Nephron (organoid): ENCODE measurements around the gene MAPRE3.

Experiments used
- H3K27ac Mint-ChIP-seq, 3 experiments: 2 replicates each; pipeline ENCODE4 v1.8.0; 2020; ENCODE audit warnings: mixed read lengths in 3 of 3, mild to moderate bottlenecking in 2 of 3, moderate library complexity in 1 of 3
- H3K27me3 Mint-ChIP-seq: 2 replicates; pipeline ENCODE4 v1.8.0; 2021; ENCODE audit warnings: low read depth, mild to moderate bottlenecking, moderate library complexity, mixed read lengths
- H3K36me3 Mint-ChIP-seq: 2 replicates; pipeline ENCODE4 v1.8.0; 2020; ENCODE audit warnings: low read depth, mixed read lengths
- H3K4me1 Mint-ChIP-seq: 2 replicates; pipeline ENCODE4 v1.8.0; 2020; ENCODE audit warnings: mixed read lengths
- H3K4me3 Mint-ChIP-seq, 3 experiments: 2 replicates each; pipeline ENCODE4 v1.8.0; 2020; ENCODE audit warnings: mild to moderate bottlenecking in 3 of 3, mixed read lengths in 3 of 3, moderate library complexity in 2 of 3
- H3K9me3 Mint-ChIP-seq: 2 replicates; pipeline ENCODE4 v1.8.0; 2020; ENCODE audit warnings: mixed read lengths
- CTCF ChIP-seq, 3 experiments: fragments of 200-600 bp; sonication (generic); IDR thresholded peaks; one replicate each; pipeline ENCODE4 v1.5.0; 2021; ENCODE audit warnings: antibody characterized with exemption in 3 of 3; ENCODE audit not compliant: unreplicated experiment in 3 of 3

Gene MAPRE3

GRCh38 chr2:27041752-27042151 is 71.3 kb downstream of the MAPRE3 start:
- H3K27ac Mint-ChIP-seq, result peak overlapping the region; percentile 38 to 87 (median 67)
- H3K4me3 Mint-ChIP-seq, result no peak overlapping the region
- H3K36me3 Mint-ChIP-seq, result peaks cover 38% of the 10 kb centered on the region
- H3K4me1 Mint-ChIP-seq, result peaks cover 30% of the 10 kb centered on the region
- H3K9me3 Mint-ChIP-seq, result no peaks in the 10 kb centered on the region
- TF ChIP-seq CTCF (IDR thresholded peaks at IDR 0.05; ENCODE audit: unreplicated experiment in 3 of 3), result no peak
- H3K27me3 Mint-ChIP-seq, result no peaks in the 10 kb centered on the region

- Mint-ChIP-seq H3K9me3 (no peaks in the 10 kb centered on the region), H3K4me1 (peaks cover 26% of the 10 kb centered on the region), H3K27me3 (no peaks in the 10 kb centered on the region), H3K36me3 (peaks cover 33% of the 10 kb centered on the region), H3K4me3 (no peak overlapping the region), H3K27ac (peak overlapping the region; percentile 38 to 87 (median 67))
- no peak for TF ChIP-seq CTCF (IDR thresholded peaks at IDR 0.05; ENCODE audit: unreplicated experiment in 3 of 3)
Measured at GRCh38 chr2:27042159-27042661, 71.8 kb downstream of the MAPRE3 start.

GRCh38 chr2:27042985-27043634 is 72.7 kb downstream of the MAPRE3 start:
- no peaks in the 10 kb centered on the region for H3K27me3 Mint-ChIP-seq
- no peak for TF ChIP-seq CTCF (IDR thresholded peaks at IDR 0.05; ENCODE audit: unreplicated experiment in 3 of 3)
- peaks cover 29% of the 10 kb centered on the region for H3K36me3 Mint-ChIP-seq
- no peaks in the 10 kb centered on the region for H3K9me3 Mint-ChIP-seq
- H3K27ac Mint-ChIP-seq, result peak overlapping the region in 1 of 3 experiments; percentile 67
- no peak overlapping the region for H3K4me3 Mint-ChIP-seq
- H3K4me1 Mint-ChIP-seq, result peaks cover 20% of the 10 kb centered on the region

GRCh38 chr2:27049422-27050280 is 79.2 kb downstream of the MAPRE3 start:
- Mint-ChIP-seq H3K9me3 (no peaks in the 10 kb centered on the region), H3K27ac (peak overlapping the region; percentile 96 to 99 (median 97)), H3K27me3 (peaks cover 4% of the 10 kb centered on the region), H3K4me3 (peak overlapping the region; percentile 97 to 98 (median 97)), H3K4me1 (peaks cover 16% of the 10 kb centered on the region), H3K36me3 (peaks cover 16% of the 10 kb centered on the region)
- no peak for TF ChIP-seq CTCF (IDR thresholded peaks at IDR 0.05; ENCODE audit: unreplicated experiment in 3 of 3)

GRCh38 chr2:27050281-27050995 is 80.0 kb downstream of the MAPRE3 start:
- Mint-ChIP-seq H3K27me3 (peaks cover 4% of the 10 kb centered on the region), H3K9me3 (no peaks in the 10 kb centered on the region), H3K36me3 (peaks cover 24% of the 10 kb centered on the region), H3K4me3 (peak overlapping the region; percentile 97 to 98 (median 97)), H3K4me1 (peaks cover 16% of the 10 kb centered on the region), H3K27ac (peak overlapping the region; percentile 96 to 99 (median 97))
- TF ChIP-seq CTCF (IDR thresholded peaks at IDR 0.05; ENCODE audit: unreplicated experiment in 3 of 3), result peak; percentile 49 to 55 (median 51)
